MCF 10A (cell line): ENCODE measurements around the gene NFASC. TPM values are rescaled to one million over a fixed set of nuclear protein-coding genes. Genes with fewer than 3 reads are reported as not detected.
A peak's percentile ranks its signal among the peaks of the same experiment; 100 is the strongest.

Experiments
- BruUV-seq: library from RNA; stranded (reverse); fragments of 400-500 nt; replicated peaks from 2 replicates; lab custom pipeline; 2021; lab: Mats Ljungman, UMichigan
- CTCF ChIA-PET: fragments of 300-600 bp; sonication (Branson Sonifier 250); formaldehyde crosslinking; extraction: SDS; loops from one replicate; lab custom pipeline; 2021; ENCODE audit warnings: antibody characterized with exemption, inconsistent platforms; lab: Yijun Ruan, JAX
- POLR2A ChIA-PET: fragments of 300-600, 350-650 bp; sonication (Branson Sonifier 250); formaldehyde crosslinking; extraction: SDS; loops from one replicate; lab custom pipeline; 2020; ENCODE audit warnings: antibody characterized with exemption, inconsistent platforms; lab: Yijun Ruan, JAX
- DNase-seq: peaks from one replicate; pipeline ENCODE4 v3.0.0-alpha.2; 2018; ENCODE audit not compliant: unreplicated experiment
- H3K27ac Mint-ChIP-seq: one replicate; pipeline ENCODE4 v1.8.0; 2022; ENCODE audit warnings: mild to moderate bottlenecking, low read depth, mixed read lengths; ENCODE audit not compliant: unreplicated experiment
- H3K27me3 Mint-ChIP-seq: one replicate; pipeline ENCODE4 v1.8.0; 2022; ENCODE audit warnings: mixed read lengths; ENCODE audit not compliant: insufficient read depth, unreplicated experiment
- H3K36me3 Mint-ChIP-seq: one replicate; pipeline ENCODE4 v1.8.0; 2022; ENCODE audit warnings: mild to moderate bottlenecking, moderate library complexity, mixed read lengths; ENCODE audit not compliant: insufficient read depth, unreplicated experiment
- H3K4me1 Mint-ChIP-seq: one replicate; pipeline ENCODE4 v1.8.0; 2022; ENCODE audit warnings: mixed read lengths; ENCODE audit not compliant: insufficient read depth, unreplicated experiment
- H3K4me3 Mint-ChIP-seq: one replicate; pipeline ENCODE4 v1.8.0; 2022; ENCODE audit warnings: mild to moderate bottlenecking, moderate library complexity, mixed read lengths; ENCODE audit not compliant: unreplicated experiment
- H3K9me3 Mint-ChIP-seq: one replicate; pipeline ENCODE4 v1.8.0; 2022; ENCODE audit warnings: mixed read lengths; ENCODE audit not compliant: unreplicated experiment
- intact Hi-C: fragments of 100-400 bp; cut with micrococcal nuclease; formaldehyde crosslinking; loops from 2 replicates; pipeline ENCODE4 v1.14.1; 2022
- total RNA-seq: library from RNA; stranded (reverse); gene quantifications from 2 replicates; pipeline ENCODE4 v1.2.3, GENCODE V29; 2022
- TF ChIP-seq, protein P1 (sequence below): fragments of 200-600 bp; IDR thresholded peaks from one replicate; pipeline ENCODE4 v1.8.0; 2022; ENCODE audit warnings: antibody characterized with exemption, mild to moderate bottlenecking; ENCODE audit not compliant: unreplicated experiment

Gene NFASC
- total RNA-seq, 1 experiment from 2014 or later: 0.98 TPM

DNA sequence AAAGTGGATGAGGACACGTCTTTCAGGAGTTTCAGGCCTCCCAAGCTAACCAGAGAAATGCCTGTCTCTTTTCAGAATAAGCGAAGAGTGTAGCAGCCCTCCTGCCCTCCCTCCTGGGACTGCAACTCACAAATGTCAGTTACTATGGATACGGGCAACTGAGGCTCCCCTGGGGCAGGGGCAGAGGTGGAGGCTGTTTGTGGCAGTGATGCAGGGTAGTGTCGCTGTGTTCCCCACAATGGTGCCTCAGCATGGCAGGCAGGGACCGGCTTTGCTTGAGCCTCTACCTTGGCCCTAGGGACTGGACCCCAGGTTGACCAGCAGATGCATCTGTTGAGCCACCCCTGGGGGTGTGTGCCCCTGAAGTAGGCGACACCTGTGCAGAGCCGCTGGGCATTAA is 10.2 kb downstream of the NFASC start:
- intact Hi-C loops: no loop called here
- CTCF ChIA-PET: interaction anchor here (0.6 to 2.3 kb wide), 5 partner anchors 74 to 699 kb away, joined by 3 to 8 read pairs (median 3); no protein-coding TSS in a partner anchor
- POLR2A ChIA-PET: no interaction called here

DNA sequence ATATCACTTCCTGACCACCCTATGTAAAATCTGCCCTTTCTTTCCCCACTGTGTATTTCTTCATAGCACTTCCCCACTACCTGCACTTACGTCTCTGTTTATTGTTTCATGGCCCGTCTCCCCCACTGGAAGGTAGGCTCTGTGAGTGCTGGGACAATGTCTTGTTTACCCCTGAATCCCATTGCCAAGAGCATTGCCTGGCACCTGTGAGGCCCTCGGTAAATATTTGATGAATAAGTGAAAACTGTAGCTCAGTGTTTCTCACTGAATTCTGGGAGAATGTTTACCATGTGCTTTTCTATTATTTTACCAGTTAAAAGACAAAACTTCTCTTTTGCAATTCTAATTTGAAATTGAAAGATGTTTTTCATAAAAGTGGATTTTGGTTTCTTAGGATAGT is 11.8 kb downstream of the NFASC start:
- no peaks in the 10 kb centered on the region for H3K36me3 Mint-ChIP-seq
- no peaks in the 10 kb centered on the region for H3K9me3 Mint-ChIP-seq
- no peak overlapping the region for H3K27ac Mint-ChIP-seq
- CTCF ChIA-PET: interaction anchor here (0.6 to 2.4 kb wide), 5 partner anchors 9 to 179 kb away, joined by 3 to 10 read pairs (median 3); no protein-coding TSS in a partner anchor
- H3K27me3 Mint-ChIP-seq: peaks cover 36% of the 10 kb centered on the region
- H3K4me3 Mint-ChIP-seq: no peak overlapping the region
- BruUV-seq: no TSS peak
- H3K4me1 Mint-ChIP-seq: no peaks in the 10 kb centered on the region
- intact Hi-C loops: no loop called here
- POLR2A ChIA-PET: no interaction called here
- DNase-seq: no peak
- TF ChIP-seq, protein P1, sequence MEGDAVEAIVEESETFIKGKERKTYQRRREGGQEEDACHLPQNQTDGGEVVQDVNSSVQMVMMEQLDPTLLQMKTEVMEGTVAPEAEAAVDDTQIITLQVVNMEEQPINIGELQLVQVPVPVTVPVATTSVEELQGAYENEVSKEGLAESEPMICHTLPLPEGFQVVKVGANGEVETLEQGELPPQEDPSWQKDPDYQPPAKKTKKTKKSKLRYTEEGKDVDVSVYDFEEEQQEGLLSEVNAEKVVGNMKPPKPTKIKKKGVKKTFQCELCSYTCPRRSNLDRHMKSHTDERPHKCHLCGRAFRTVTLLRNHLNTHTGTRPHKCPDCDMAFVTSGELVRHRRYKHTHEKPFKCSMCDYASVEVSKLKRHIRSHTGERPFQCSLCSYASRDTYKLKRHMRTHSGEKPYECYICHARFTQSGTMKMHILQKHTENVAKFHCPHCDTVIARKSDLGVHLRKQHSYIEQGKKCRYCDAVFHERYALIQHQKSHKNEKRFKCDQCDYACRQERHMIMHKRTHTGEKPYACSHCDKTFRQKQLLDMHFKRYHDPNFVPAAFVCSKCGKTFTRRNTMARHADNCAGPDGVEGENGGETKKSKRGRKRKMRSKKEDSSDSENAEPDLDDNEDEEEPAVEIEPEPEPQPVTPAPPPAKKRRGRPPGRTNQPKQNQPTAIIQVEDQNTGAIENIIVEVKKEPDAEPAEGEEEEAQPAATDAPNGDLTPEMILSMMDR: no peak

More for the DNA sequence above, 10.2 kb downstream of the NFASC start:
- no TSS peak for BruUV-seq
- peaks cover 34% of the 10 kb centered on the region for H3K27me3 Mint-ChIP-seq
- H3K4me3 Mint-ChIP-seq: no peak overlapping the region
- H3K4me1 Mint-ChIP-seq: no peaks in the 10 kb centered on the region
- TF ChIP-seq, protein P1: no peak
- no peak overlapping the region for H3K27ac Mint-ChIP-seq
- DNase-seq: no peak
- H3K9me3 Mint-ChIP-seq: no peaks in the 10 kb centered on the region
- no peaks in the 10 kb centered on the region for H3K36me3 Mint-ChIP-seq

DNA sequence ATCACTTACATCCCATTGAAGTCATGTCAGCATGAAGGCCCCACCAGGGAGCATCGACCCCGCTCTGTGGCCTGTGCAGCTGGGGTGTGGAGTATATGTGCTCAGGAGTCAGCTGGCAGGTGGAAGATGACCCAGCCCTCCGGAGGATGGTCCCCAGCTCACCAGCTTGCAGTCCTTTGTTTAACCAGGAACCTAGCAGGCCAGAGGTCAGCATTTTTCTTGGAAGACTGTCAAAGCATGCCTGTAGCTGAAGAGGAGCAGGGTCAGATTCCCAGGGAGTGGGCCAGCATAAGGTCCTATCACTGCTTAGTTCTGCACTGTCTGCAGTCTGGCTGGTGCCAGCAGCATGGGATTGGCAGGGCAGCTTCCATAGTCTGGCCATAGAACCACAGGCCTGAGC is 12.7 kb downstream of the NFASC start:
- Mint-ChIP-seq H3K4me1 (no peaks in the 10 kb centered on the region), H3K27me3 (peaks cover 36% of the 10 kb centered on the region), H3K27ac (no peak overlapping the region), H3K4me3 (no peak overlapping the region), H3K9me3 (no peaks in the 10 kb centered on the region), H3K36me3 (no peaks in the 10 kb centered on the region)
- ChIA-PET CTCF (interaction anchor here (0.8 to 2.4 kb wide), 5 partner anchors 10 to 182 kb away, joined by 3 to 10 read pairs (median 4); no protein-coding TSS in a partner anchor), POLR2A (no interaction called here)
- intact Hi-C loops: no loop called here
- TF ChIP-seq, protein P1: no peak
- DNase-seq: no peak
- BruUV-seq: no TSS peak

DNA sequence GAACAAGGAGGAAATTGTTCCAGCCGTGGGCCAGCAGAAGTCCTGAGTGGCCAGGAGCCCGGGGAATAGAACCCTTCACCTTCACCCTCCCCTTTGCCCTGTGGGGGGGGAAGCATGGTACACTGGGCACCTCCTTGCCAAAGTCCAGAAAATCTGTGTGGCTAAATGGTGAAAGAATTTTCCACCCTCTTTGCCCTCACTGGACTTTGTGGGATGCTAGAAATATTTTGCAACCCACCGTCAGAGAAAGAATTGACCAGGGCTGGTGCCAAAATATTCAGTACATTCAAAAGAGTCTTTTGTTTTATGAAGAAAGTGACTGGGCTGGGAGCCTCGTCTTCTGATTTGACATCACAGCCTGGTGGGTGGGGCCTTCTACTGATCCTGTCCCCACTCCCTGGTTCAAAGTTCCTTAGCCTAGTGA is 14.6 kb downstream of the NFASC start:
- no peaks in the 10 kb centered on the region for H3K9me3 Mint-ChIP-seq
- no peak overlapping the region for H3K4me3 Mint-ChIP-seq
- H3K4me1 Mint-ChIP-seq: no peaks in the 10 kb centered on the region
- H3K36me3 Mint-ChIP-seq: no peaks in the 10 kb centered on the region
- ChIA-PET CTCF (interaction anchor here (0.9 to 1.6 kb wide), 4 partner anchors 46 to 344 kb away, joined by 3 to 9 read pairs (median 6); no protein-coding TSS in a partner anchor), POLR2A (interaction anchor here (0.5 kb wide), 1 partner anchor 792 kb away, joined by 3 read pairs; no protein-coding TSS in a partner anchor)
- BruUV-seq: no TSS peak
- peaks cover 21% of the 10 kb centered on the region for H3K27me3 Mint-ChIP-seq
- TF ChIP-seq, protein P1: no peak
- H3K27ac Mint-ChIP-seq: no peak overlapping the region
- intact Hi-C loops: no loop called here
- peak; percentile 56 for DNase-seq
